Measurements from ENCODE around the gene KISS1.

The KISS1 gene

DNA sequence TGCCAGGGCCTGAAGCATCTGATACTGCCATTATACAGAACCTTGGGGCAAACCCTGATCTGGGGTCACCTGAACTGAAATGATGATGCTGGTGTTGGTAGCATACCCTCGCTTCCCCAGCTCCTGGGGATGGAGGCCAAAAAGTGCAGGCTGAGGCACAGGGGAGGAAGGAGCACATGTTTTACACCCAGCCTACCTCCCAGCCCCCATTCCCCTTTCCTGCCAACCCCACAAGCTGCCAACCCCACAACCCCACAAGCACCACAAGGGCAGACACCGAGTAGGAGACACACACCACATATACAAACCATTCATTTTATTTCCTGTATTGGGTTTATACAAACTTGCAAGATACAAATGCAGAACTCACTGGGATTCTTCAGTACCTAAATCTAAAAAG is 22.3 kb upstream of the KISS1 start:
- no peak for DNase-seq (ENCODE audit: low read depth in 2 of 2)

DNA sequence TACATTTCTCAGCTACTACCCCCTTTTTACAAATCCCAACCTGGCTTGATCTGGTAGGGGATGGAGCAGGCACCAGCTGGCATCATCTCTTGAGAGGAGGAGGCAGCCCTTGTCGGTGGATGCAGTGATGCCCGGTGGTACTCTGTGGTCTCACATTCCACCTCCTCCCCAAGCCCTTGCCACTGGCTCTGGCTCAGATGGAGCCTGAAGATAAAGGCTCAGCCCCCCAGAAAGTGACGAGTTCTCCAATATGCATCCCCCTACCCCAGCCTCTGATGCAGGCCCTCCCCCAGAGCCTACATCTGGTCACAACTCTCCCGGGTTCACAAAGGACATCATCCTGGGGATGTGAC is 21.3 kb upstream of the KISS1 start:
- no peak for DNase-seq (ENCODE audit: low read depth in 2 of 2)

DNA sequence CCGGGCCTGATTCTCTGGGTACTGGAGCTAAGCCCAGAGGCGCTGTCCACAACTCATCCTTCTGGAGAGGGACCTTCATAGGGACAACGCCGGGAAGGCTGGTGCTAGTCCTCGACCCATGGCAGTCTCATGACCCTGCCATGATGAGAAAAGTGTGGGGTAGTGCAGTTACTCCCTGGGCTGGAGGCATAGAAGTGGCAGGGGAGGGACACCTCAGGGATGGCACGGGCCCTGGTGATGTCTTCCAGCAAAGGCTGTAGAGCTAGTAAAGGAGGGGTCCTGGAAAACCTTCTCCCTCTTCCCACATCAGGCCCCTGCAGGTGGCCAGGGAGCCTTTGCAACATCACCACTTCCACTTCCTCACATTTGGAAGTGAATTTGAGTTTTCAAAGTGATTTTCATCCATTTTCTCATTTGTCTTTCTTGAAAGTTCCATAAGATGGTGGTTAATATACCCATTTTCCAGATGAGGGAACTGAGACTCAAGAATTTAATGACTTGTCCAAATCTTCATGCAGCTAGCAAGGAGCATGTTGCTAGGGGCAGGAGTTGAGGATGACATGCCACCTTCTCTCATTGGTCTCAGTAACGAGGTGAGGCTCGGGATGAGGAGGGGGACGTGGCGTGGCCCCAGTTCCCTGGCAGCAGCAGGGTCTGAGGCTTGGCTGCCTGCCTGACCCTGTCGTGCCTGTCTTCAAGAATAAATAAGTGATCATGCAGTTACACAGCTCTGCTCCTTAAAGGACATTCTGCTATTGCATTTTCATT is 20.8 kb upstream of the KISS1 start:
- no peak for DNase-seq (ENCODE audit: low read depth in 2 of 2)

DNA sequence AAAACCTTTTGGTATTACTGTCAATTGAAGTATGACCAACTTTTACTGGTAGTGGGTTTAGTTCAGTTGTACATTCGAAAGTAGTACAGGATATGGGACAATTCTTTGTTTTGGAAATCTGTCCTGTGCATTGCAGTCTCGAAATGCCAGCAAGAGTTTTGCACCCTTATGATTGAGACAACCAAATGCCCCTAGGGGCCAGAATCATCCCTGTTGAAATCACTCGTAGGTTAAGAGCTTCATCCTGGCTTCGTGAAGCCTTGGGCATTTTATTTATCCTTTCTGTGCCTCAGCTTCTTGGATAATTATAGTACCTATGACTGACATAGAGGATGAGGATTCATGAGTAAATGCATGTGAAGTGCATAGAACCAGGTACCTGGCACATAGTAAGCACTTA is 19.9 kb upstream of the KISS1 start:
- no peak for DNase-seq (ENCODE audit: low read depth in 2 of 2)

DNA sequence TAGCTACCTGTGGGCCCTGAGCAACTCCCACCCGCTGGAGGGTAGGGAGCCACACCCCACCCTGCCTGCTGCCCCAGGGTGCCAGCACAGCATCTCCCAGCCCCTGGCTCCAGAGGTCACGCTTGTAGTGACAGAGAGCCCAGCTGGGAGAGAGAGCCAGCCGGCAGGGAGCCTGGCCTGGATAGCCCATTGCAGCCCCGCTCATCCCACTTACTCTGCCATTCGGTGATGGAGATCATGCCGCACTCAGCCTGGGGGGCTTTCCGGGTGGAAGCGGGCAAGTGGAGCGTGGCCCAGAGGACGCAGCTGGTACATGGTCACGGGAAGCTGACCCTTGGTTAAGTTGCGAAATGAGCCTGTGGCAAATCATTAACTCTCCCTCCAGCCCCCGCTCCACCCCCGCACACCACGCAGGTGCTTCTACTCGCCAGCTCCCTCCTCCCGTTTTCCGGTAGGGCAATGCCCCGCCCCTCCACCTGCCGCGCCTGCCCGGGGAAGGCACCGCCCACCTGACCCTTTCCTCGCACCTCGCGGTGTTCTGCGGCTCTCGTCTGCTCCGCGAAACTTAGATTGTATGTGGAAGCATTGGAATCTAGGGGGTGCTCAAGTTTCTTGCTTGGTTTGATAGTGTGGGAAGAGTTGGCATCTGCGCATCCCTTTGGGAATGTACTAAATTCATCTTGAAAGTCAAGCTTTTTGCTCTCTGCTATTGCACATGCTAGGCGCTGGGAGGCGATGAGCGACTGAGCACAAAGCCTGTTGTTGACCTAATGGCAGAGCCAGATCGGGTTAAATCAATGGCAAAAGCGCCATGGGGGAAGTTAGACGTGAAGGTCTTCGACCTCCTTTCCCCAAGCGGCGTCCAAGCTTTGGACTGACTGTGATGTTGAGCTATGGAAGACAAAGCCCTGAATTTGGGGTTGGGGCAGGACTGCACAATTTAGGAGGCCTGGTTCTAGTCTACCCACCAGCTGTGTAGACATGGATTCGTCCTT is 17.7 kb upstream of the KISS1 start, which contains the start of gene GOLT1A:
GOLT1A (minus strand) TSS at position 321 of the 995 bp plus-strand sequence; CDS start at position 239, 82 bp downstream.
- DNase-seq (ENCODE audit: low read depth in 2 of 2) = peak in 1 of 2 experiments; percentile 40

DNA sequence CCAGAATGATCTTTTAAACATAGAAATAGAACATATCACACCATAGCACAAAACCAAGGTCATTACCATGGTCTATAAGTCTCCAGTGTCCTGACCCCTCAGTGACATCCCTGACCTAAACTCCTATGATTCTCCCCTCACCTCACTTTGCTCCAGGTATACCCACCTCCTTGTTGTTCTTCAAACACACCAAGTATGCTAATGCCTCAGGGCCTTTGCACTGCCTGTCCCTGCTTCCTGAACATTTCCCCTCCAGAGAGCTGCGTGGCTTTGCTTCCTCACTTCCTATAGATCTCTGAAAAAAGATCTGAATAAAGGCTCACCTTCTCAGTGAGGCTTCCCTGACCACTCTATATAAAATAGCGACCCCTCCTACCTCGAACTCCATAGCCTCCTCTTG is 16.4 kb upstream of the KISS1 start:
- DNase-seq (ENCODE audit: low read depth in 2 of 2) = no peak

DNA sequence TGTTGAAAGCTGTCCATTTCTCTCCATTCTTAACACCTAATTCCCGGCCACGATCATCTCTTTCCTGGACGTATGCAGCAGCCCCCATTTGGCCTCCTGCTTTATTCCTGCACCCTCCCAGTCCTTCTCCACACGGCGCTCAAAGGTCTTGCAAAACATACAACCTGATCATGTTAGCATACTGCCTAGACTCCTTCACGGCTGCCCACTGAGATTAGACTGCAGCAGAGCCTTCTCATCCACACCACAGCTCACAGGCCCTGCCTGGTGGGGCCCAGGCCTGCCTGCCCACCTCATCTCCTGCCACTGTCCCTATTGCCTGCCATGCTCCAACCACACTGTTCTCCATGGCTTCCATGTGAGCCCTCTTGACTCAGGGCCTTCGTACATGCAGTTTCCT is 14.8 kb upstream of the KISS1 start:
- no peak for DNase-seq (ENCODE audit: low read depth in 2 of 2)

DNA sequence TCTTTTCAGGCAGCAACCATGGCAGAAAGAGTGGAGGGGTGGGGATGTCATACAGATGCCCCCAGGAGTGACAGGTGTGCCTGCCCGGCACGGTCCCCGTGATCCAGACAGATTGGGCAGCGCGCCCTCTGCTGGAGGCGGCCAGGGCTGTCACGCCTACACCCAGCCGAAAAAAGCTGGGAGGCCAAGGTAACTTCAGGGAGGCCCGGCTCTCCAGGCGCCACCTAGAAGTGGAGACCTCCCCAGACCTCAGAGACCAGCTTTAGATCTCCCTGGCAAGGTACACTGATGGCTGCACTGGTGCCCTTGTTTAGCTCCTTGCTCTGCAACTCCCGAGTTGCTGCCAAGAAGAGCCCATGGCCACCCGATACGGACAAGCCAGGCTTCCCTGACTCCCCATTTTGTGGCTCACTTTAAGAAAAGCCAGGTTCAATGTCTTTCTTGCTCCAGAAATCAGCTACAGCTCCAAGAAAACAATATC is 10.9 kb upstream of the KISS1 start:
- peak; percentile 42 to 74 for DNase-seq (ENCODE audit: low read depth in 2 of 2)

DNA sequence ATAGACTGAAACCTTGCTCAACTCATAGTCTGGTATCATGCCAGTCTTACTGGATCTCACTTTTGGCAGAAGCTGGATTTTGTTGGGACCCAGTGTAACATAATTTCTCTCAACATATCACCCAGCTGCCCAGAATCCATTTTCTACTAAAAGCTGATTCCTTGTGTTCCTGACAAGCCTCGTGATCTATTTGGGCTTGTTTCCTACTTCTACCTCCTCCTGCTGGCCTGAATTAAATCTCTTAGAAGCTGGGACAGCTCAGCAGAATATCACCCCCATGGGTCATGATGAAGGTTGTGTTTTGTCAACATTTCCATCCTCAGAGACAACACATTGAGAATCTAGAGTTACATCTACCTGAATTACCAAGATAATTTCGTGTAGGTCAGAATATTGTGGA is 9.8 kb upstream of the KISS1 start:
- DNase-seq (ENCODE audit: low read depth in 2 of 2) = no peak

DNA sequence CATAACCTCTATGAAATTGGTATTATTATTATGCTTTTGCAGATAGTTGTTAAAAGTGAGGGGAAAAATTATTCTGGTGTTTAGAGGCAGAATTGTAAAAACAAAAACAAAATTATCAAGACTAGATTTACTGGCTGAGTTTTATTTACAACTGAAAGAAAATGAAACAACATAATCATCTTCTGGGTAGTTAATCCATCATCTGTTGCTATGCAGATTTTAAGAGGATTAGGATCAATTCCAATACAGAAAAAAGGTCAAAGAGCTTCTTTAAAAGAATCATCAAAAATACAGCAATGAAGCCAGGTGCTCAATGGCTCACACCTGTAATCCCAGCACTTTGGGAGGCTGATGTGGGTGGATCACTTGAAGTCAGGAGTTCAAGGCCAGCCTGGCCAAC is 9.2 kb upstream of the KISS1 start:
- no peak for DNase-seq (ENCODE audit: low read depth in 2 of 2)

DNA sequence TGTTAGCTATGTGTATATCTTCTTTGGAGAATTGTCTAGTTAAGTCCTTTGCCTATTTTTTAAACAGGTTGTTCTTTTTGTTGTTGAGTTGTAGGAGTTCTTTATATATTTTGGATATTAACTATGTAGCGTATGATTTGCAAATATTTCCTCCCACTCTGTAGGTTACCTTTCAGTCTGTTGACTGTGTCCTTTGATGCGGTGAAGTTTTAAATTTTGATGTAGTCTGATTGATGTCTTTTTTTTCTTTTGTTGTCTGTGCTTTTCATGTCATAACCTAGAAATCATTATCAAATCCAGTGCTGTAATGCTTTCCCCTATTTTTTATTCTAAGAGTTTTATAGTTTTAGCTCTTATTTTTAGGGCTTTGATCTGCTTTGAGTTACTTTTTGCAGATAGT is 8.7 kb upstream of the KISS1 start:
- DNase-seq (ENCODE audit: low read depth in 2 of 2) = no peak

DNA sequence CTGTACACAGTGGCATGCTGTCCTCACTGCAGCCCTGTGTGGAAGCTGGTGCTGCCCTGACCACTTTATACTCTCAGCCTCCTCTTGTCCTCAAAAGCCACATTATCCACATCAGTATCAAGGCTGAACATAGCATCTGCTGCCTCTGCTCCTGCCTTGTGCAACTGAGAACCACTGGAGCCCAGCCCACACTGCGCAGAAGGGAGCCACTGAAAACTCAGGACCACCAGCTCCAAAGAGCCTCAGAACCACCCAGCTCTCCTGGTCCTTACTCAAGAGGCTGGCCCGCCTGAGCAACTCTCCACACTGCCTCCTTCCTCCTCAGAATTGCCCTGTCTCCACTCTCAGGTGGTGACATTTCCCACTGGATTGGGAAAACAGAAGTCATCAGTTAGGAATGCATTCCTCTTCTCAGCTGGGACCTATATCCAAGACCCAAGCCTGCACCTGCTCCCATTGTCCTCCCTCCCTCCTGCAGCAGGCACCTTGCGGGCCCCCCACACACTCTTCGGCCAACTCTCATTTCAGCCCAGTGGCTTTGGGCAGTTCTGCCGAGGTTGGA is 7.0 kb upstream of the KISS1 start:
- DNase-seq (ENCODE audit: low read depth in 2 of 2) = no peak

DNA sequence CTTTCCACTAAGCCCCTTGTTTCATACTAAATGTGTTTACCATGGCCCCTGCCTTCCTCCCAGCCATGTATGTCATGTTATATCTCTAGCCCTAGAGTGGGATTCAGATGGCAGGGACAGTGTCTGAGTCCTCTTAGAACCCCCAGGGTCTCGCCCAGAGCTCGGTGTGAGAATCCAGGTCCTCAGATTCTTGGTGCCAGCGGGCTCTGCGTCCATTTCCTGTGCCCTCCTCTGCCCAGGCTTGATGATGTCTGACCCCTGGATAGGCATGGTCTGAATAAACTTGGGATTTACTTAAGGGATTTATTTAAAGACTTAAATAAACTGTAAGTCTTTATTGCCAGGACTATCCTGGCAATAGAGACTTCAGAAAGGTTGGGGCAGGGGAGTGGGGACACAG is 6.2 kb upstream of the KISS1 start:
- no peak for DNase-seq (ENCODE audit: low read depth in 2 of 2)

DNA sequence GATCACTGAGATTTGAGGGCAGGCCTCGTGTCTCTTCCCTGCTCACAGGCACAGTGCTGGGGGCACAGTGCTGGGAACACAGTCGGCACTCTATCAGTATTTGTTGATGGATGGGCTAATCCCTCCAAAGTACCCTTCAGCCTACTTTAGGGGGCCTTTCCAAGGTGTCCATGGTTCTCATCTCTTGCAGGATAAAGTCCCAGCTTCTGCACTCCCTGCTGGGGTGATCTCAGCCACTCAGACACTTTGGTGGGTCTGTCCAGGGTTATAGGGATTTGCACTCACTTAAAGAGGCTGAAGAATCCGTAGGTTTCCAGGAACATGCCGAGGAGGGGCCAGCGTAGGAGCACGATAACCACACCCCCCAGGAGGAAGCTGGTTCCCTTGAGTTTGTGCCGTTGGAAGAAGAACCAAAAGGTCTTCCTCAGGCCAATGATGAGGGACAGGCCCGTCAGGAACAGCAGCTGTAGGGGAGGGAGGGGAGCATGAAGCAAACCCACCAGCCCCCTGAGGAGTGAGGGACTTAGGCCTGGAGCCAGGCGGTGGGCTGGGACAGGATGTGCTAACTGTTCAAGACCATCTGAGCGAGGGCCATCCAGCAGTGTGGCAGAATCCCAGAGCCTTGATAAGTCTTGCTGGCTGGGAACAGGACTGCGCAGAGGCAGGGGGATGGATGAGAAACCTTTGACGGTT is 5.2 kb upstream of the KISS1 start:
- no peak for DNase-seq (ENCODE audit: low read depth in 2 of 2)

DNA sequence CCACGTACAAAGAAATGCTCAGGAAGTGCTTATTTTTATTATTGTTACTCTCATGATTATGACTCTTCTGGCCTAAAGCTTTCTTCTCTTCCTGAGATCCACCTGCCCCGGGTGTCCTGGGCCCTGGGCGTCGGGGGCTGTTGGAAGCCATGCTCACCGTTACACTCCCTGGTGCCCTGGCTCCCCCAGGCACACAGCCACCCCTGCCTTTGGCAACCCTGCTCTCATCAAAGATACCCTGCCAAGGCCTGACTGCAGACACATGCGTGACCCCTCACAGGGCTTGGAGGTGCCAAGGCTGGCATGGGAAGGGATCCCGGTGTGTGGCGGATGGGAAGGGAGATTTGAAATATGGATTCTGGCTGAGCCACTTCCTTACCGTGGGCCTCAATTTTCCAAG is 3.3 kb upstream of the KISS1 start:
- DNase-seq (ENCODE audit: low read depth in 2 of 2) = no peak

DNA sequence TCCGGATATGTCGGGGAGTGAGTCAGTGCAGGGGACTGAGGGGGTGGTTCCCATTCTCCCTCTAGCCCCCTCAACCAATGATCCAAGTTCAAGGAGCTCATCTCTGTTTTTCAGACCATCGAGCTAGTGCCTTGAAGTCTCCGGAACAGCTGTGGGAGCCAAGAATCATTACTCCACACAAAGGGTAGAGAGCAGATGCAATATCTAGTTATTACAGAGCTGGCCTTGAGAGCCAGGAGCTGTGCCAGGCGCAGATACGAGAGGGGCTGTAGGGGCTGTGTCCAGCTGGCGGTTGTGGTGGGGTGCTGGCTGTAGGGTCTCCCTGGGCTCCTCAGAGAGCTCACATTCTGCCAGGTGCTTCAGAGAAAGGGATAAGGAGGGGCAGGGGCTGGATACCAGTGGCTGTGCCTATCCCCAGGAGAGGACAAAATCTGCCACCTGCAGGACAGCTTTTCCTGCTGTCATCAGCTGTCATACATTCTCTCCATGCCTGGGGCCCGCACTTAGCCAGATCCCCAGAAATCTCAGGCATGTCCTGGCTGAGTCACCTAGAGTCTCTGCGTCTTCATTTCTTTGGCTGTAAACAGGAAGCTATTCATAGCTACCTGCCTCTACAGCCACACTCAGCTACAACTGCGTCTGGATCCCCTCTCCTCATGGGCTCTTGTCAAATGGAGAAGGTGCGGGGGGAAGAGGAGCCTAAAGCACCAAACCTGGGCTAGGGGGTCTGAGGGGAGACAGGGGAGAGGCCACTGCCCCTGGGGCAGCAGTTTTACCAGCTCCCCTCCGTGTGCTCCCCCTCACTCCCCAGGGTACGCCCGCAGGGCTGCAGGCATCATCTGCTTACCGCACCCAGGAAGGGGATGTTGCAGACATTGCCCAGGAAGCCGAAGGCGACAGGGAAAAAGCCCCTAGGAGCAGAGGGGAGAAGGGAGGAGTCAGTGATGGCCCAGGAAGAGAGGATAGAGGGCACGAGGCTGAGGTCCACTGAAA is 2.4 kb upstream of the KISS1 start:
- DNase-seq (ENCODE audit: low read depth in 2 of 2) = no peak

DNA sequence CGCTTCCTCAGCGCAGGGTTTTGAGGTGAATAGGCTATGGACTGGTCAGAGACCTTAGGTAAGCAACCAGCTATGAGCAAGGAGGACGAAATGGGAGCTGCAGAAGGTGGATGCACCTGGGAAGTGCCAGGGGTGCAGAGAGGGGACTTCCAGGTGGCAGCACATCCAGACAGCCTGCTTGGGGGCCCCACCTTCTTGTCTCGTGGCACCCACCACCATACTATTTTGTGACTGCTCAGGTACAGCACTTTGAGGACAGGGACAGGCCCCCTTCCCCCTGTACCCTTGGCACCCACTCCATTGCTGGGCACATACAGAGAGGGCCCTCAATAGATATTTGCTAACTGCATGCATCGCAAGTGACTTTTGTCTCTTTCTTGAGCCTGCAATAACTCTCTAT is 777 bp upstream of the KISS1 start:
- DNase-seq (ENCODE audit: low read depth in 2 of 2) = no peak

DNA sequence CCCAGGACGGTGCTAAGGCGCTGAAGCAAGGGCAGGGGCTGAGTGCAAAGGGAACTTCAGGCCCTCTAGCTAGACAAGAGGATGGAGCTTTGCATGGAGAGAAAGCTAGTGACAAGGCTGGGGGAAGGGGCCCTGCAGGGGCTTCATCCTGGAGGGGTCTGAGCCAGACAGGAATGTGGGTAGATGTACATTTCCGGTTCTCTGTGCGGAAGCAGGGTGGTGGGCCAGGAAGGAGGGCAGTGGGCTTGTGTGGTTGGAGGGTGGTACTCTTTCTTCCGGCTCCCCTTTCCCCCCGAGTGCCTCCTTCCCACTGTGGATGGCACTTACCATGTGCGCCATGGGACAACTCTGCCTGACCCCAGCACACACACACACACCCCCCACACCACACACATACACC is 1.5 kb downstream of the KISS1 start:
- no peak for DNase-seq (ENCODE audit: low read depth in 2 of 2)

DNA sequence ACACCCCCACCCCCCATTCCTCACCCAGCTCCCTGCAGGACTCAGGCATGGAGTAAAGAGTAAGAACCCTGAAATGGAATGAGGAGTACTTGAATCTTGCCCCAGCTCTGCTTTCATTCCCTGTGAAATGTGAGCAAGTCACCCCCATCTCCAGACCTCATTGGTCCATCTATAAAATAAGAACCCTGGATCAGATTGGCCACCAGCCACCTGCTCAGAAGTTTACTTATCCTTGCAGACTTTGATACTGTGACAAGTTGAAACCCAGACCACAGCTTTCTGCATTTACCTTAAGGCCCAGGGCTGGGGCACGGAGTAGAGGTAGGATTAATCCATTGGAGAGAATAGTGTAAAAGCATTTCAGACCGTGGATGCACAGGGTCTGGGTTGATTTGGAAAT is 2.2 kb downstream of the KISS1 start:
- DNase-seq (ENCODE audit: low read depth in 2 of 2) = no peak

DNA sequence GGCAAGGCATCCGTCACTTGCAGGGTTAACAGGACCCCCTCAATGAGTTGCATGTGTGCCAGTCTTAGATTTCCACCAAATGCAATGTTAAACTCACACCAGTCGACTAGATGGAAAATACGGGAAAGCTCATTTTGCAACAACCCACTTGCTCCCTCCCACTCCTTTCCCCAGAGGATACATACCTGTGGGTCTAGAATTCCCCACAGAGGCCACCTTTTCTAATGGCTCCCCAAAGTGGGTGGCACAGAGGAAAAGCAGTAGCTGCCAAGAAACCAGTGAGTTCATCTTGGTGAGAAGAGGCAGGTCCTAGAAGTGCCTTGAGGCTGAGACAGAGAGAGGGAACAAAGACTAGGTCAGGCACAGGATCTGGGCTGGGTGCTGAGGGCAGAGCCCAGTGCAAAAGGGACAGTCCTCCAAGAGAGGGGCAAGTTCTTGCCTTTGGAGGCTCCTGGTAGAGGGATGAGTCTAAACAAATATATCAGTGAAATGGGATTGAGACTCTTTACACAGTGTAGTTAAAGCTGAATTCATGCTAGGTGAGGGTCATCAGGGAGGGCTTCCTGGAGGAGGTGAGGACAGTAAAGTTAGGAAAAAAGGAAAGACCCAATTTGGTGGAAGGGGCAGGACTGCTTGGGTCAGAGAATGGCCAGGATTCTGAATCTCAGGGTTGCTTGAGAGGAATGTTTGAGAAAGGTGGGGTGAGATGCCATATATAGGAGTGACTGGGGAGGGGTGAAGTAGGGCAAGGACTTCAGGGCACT is 3.5 kb downstream of the KISS1 start:
- DNase-seq (ENCODE audit: low read depth in 2 of 2) = no peak

All from stimulated activated CD4-positive, alpha-beta T cell treated with anti-CD3 and anti-CD28 coated beads, Interleukin-12 subunit alpha, Interleukin-12 subunit beta, amount 100 ng/mL, for 24 hours (primary cell).